Measurements from ENCODE around the gene KRTAP5-6. TPM values are rescaled to one million over a fixed set of nuclear protein-coding genes. Genes with fewer than 3 reads are reported as not detected.

The KRTAP5-6 gene
- total RNA-seq, 2 experiments from 2014 or later = not detected

DNA sequence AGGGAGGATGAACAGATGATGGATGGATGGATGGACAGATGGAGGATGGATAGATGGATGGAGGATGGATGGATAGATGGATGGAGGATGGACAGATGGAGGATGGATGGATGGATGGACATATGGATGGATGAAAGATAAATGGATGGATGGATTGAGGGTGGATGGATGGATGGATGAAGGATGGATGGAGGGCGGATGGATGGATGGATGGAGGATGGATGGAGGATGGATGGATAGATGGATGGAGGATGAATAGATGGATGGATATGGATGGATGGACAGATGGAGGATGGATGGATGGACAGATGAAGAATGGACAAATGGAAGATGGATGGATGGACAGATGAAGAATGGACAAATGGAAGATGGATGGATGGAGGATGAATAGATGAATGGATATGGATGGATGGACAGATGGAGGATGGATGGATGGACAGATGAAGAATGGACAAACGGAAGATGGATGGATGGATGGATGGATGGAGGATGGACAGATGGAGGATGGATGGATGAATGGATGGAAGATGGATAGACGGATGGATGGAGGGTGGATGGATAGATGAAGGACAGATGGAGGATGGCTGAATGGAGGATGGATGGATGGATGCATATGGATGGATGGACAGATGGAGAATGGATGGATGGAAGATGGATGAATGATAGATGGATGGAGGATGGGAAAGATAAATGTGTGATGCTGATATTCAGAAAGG is 46.0 kb downstream of the KRTAP5-6 start:
- CTCF ChIA-PET = interaction anchor here (0.6 kb wide), 2 partner anchors 50 to 213 kb away, joined by 3 read pairs; no protein-coding TSS in a partner anchor
- POLR2A ChIA-PET = no interaction called here
- no peak for ATAC-seq
- Mint-ChIP-seq H3K4me3 (no peak overlapping the region), H3K36me3 (ENCODE audit: low read depth) (no peaks in the 10 kb centered on the region), H3K27ac (no peak overlapping the region), H3K9me3 (ENCODE audit: low read depth) (peaks cover 4% of the 10 kb centered on the region), H3K27me3 (no peaks in the 10 kb centered on the region), H3K4me1 (no peaks in the 10 kb centered on the region)
- intact Hi-C loops (cut with DNase I, micrococcal nuclease) = no loop called here
- no peak for DNase-seq

DNA sequence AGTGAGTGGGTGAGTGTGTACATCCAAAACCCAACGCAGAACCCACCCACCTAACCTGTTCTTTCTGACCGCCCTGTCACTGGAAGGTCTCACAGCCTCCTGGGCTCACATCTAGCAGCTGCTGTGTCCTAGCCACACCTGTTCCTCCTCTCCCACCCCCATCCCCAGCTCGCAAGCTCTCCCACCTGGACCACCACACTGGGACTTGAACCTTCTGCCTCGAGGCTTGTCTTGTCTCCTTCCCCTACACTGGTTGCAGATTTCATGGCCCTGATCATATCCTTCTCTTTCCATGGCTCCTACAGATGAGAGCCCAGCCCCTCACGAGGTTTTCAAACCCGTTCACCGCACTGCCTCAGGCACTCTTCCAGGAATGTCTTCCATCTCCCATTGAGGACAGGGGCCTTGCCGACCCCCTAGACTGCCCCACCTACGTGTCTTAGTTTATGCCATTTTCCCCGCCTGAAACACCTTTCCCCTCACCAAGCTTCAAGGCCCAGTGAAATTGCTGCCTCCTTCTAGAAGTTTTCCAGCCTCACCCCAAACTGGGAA is 46.7 kb downstream of the KRTAP5-6 start:
- no peaks in the 10 kb centered on the region for H3K36me3 Mint-ChIP-seq (ENCODE audit: low read depth)
- H3K27ac Mint-ChIP-seq = no peak overlapping the region
- no peak for DNase-seq
- no peak overlapping the region for H3K4me3 Mint-ChIP-seq
- CTCF ChIA-PET = interaction anchor here (0.6 kb wide), 1 partner anchor 39 kb away, joined by 3 read pairs; no protein-coding TSS in a partner anchor
- POLR2A ChIA-PET = no interaction called here
- intact Hi-C loops (cut with DNase I, micrococcal nuclease) = no loop called here
- H3K4me1 Mint-ChIP-seq = no peaks in the 10 kb centered on the region
- H3K27me3 Mint-ChIP-seq = peaks cover 2% of the 10 kb centered on the region
- peaks cover 4% of the 10 kb centered on the region for H3K9me3 Mint-ChIP-seq (ENCODE audit: low read depth)
- no peak for ATAC-seq

GRCh38 chr11:1744137-1744886 is 47.3 kb downstream of the KRTAP5-6 start:
- Mint-ChIP-seq H3K36me3 (ENCODE audit: low read depth) (no peaks in the 10 kb centered on the region), H3K4me1 (peaks cover under 1% of the 10 kb centered on the region), H3K4me3 (no peak overlapping the region), H3K27ac (no peak overlapping the region), H3K9me3 (ENCODE audit: low read depth) (peaks cover 4% of the 10 kb centered on the region), H3K27me3 (peaks cover 2% of the 10 kb centered on the region)
- ATAC-seq (no peak), DNase-seq (no peak)
- intact Hi-C loops (cut with DNase I, micrococcal nuclease) = no loop called here
- CTCF ChIA-PET = interaction anchor here (0.5 to 0.6 kb wide), 2 partner anchors 38 to 40 kb away, joined by 3 read pairs; no protein-coding TSS in a partner anchor
- POLR2A ChIA-PET = no interaction called here

DNA sequence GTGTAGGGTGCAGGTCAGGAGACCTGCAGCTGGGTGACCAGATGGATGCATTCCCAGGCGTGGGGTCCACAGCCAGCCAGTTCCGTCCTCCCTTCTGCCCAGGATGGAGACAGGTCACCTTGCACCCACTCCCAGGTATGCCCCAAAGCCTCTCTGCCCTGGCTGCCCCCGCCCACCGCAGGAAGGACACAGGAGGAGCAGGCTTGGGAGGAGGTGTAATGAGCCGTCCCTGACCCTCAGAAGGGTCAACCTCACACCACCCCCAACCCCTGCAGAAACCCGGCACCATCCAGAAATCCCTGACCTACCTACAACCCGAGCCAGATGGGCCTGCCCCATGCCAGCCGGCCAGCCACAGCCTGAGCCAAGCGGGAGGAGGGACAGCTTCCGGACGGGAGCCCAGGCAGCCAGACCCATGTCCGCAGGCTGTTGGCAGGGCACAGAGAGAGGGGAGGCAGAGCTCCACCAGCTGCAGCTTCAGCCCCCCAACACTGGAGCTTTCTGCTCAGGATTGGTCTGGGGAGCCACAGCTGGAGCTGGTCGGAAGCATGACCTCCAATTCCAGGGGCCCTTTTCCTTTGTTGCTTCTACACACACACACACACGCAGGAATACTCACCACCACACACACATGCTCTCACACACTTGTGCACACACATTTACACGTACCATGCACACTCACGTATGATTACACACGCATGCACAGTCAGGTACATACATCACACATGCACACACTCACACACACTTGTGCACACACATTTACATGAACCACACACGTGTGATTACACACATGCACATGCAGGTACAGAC is 48.1 kb downstream of the KRTAP5-6 start:
- intact Hi-C loops (cut with DNase I, micrococcal nuclease) = no loop called here
- POLR2A ChIA-PET = no interaction called here
- ATAC-seq = no peak
- Mint-ChIP-seq H3K4me1 (peaks cover 8% of the 10 kb centered on the region), H3K9me3 (ENCODE audit: low read depth) (peaks cover 4% of the 10 kb centered on the region), H3K4me3 (no peak overlapping the region), H3K27ac (no peak overlapping the region), H3K27me3 (peaks cover 9% of the 10 kb centered on the region), H3K36me3 (ENCODE audit: low read depth) (no peaks in the 10 kb centered on the region)
- no peak for DNase-seq
- CTCF ChIA-PET = no interaction called here

DNA sequence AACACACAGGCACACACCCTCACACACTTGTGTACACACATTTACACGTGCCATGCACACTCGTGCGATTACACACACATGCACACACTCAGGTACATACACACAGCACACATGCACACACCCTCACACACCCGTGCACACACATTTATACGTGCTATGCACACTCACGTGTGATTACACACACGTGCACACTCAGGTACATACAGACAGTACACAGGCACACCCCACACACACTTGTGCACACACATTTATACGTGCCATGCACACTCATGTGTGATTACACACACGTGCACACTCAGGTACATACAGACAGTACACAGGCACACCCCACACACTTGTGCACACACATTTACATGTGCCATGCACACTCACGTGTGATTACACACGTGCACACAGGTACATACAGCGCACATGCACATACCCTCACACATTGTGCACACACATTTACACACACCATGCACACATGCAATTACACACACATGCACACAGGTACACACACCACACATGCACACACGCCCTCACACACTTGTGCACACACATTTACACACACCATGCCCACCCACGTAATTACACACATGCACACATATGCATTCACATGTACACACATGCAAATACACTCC is 48.8 kb downstream of the KRTAP5-6 start:
- Mint-ChIP-seq H3K27ac (no peak overlapping the region), H3K9me3 (ENCODE audit: low read depth) (peaks cover 4% of the 10 kb centered on the region), H3K4me3 (no peak overlapping the region), H3K27me3 (peaks cover 14% of the 10 kb centered on the region), H3K36me3 (ENCODE audit: low read depth) (no peaks in the 10 kb centered on the region), H3K4me1 (peaks cover 13% of the 10 kb centered on the region)
- ATAC-seq (no peak), DNase-seq (no peak)
- intact Hi-C loops (cut with DNase I, micrococcal nuclease) = no loop called here
- ChIA-PET POLR2A (interaction anchor here (0.6 kb wide), 1 partner anchor 171 kb away, joined by 3 read pairs; no protein-coding TSS in a partner anchor), CTCF (no interaction called here)

- no peak overlapping the region for H3K4me3 Mint-ChIP-seq
- ChIA-PET POLR2A (interaction anchor here (0.6 kb wide), 1 partner anchor 171 kb away, joined by 3 read pairs; no protein-coding TSS in a partner anchor), CTCF (no interaction called here)
- peaks cover 4% of the 10 kb centered on the region for H3K9me3 Mint-ChIP-seq (ENCODE audit: low read depth)
- intact Hi-C loops (cut with DNase I, micrococcal nuclease) = no loop called here
- ATAC-seq (no peak), DNase-seq (no peak)
- no peaks in the 10 kb centered on the region for H3K36me3 Mint-ChIP-seq (ENCODE audit: low read depth)
- no peak overlapping the region for H3K27ac Mint-ChIP-seq
- H3K27me3 Mint-ChIP-seq = peaks cover 14% of the 10 kb centered on the region
- H3K4me1 Mint-ChIP-seq = peaks cover 13% of the 10 kb centered on the region
These were observed 49.5 kb downstream of the KRTAP5-6 start for GRCh38 chr11:1746511-1746931.

- Mint-ChIP-seq H3K4me3 (no peak overlapping the region), H3K36me3 (ENCODE audit: low read depth) (no peaks in the 10 kb centered on the region), H3K27ac (no peak overlapping the region), H3K27me3 (peaks cover 14% of the 10 kb centered on the region), H3K4me1 (peaks cover 15% of the 10 kb centered on the region), H3K9me3 (ENCODE audit: low read depth) (peaks cover 4% of the 10 kb centered on the region)
- CTCF ChIA-PET = interaction anchor here (0.6 kb wide), 1 partner anchor 55 kb away, joined by 3 read pairs; no protein-coding TSS in a partner anchor
- POLR2A ChIA-PET = no interaction called here
- intact Hi-C loops (cut with DNase I, micrococcal nuclease) = no loop called here
- ATAC-seq = no peak
- no peak for DNase-seq
These were observed 50.2 kb downstream of the KRTAP5-6 start for GRCh38 chr11:1746956-1747752.

Other genes with a start within 250 kb of the KRTAP5-6 start
- gene MOB2, start 210.4 kb upstream of the KRTAP5-6 start, total RNA-seq = 10 to 100 TPM; 15.3 TPM
- gene DUSP8, start 124.9 kb upstream of the KRTAP5-6 start, total RNA-seq = 1 to 10 TPM; 1.3 to 2.8 TPM
- not detected for gene KRTAP5-1, start 111.9 kb upstream of the KRTAP5-6 start, total RNA-seq
- gene KRTAP5-2, start 98.9 kb upstream of the KRTAP5-6 start, total RNA-seq = not detected
- not detected for gene KRTAP5-3, start 88.7 kb upstream of the KRTAP5-6 start, total RNA-seq
- not detected for gene KRTAP5-4, start 75.1 kb upstream of the KRTAP5-6 start, total RNA-seq
- gene KRTAP5-5, start 67.4 kb upstream of the KRTAP5-6 start, total RNA-seq = not detected
- gene IFITM10, start 53.4 kb downstream of the KRTAP5-6 start, total RNA-seq = under 1 TPM in 1 of 2 experiments, not detected in 1; 0.21 TPM
- 10 to 100 TPM; 38.8 to 41.5 TPM for gene CTSD, start 66.7 kb downstream of the KRTAP5-6 start, total RNA-seq
- not detected for gene SYT8, start 137.8 kb downstream of the KRTAP5-6 start, total RNA-seq
- gene TNNI2, start 141.8 kb downstream of the KRTAP5-6 start, total RNA-seq = not detected
- gene LSP1, start 155.9 kb downstream of the KRTAP5-6 start, total RNA-seq = 100 to 1,000 TPM; 193 to 227 TPM
- under 1 TPM; 0.07 to 0.09 TPM for gene PRR33, start 194.7 kb downstream of the KRTAP5-6 start, total RNA-seq
- 1 to 10 TPM; 2.1 TPM for gene TNNT3, start 222.5 kb downstream of the KRTAP5-6 start, total RNA-seq